GM20000 (cell line): ENCODE measurements around the gene IGSF21.
"Not testable (repeated sequence)": the region's sequence is repeated elsewhere in the genome, so short reads cannot be mapped to it uniquely, and the experiment has no call there.

Experiments used
- DNase-seq: peaks from one replicate; pipeline ENCODE4 v3.0.0; 2012; ENCODE audit warnings: low spot score
- TF ChIP-seq, protein P1 (sequence below): IDR thresholded peaks from 2 replicates; pipeline ENCODE4 v1.5.1; 2012; ENCODE audit warnings: mild to moderate bottlenecking, control low read depth; ENCODE audit errors: extremely low read depth, missing control alignments

The IGSF21 gene

DNA sequence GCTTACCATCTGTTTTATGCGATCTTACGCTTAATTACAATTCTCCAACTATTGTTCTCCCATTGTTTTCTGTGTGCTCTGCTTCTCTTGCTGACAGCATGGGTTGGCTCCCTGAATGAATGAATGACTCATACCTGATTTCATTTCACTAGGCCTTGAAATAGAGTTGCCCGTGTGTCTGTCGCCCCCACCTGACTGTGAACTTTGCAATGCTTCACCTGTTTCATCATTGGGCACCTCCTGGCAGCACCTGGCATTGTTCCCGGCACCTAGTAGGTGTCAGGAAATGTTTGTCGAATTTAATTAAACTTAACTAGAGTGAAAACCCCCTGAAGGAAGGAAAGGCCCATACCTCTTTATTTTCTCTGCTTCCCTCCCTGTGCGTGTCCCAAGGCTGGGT, 252.7 kb downstream of the IGSF21 start:
- TF ChIP-seq, protein P1, sequence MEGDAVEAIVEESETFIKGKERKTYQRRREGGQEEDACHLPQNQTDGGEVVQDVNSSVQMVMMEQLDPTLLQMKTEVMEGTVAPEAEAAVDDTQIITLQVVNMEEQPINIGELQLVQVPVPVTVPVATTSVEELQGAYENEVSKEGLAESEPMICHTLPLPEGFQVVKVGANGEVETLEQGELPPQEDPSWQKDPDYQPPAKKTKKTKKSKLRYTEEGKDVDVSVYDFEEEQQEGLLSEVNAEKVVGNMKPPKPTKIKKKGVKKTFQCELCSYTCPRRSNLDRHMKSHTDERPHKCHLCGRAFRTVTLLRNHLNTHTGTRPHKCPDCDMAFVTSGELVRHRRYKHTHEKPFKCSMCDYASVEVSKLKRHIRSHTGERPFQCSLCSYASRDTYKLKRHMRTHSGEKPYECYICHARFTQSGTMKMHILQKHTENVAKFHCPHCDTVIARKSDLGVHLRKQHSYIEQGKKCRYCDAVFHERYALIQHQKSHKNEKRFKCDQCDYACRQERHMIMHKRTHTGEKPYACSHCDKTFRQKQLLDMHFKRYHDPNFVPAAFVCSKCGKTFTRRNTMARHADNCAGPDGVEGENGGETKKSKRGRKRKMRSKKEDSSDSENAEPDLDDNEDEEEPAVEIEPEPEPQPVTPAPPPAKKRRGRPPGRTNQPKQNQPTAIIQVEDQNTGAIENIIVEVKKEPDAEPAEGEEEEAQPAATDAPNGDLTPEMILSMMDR: no peak
- DNase-seq: no peak

GRCh38 chr1:18362150-18362549, 254.6 kb downstream of the IGSF21 start:
- no peak for DNase-seq
- TF ChIP-seq, protein P1: no peak

GRCh38 chr1:18363436-18363835, 255.8 kb downstream of the IGSF21 start:
- DNase-seq: no peak

DNA sequence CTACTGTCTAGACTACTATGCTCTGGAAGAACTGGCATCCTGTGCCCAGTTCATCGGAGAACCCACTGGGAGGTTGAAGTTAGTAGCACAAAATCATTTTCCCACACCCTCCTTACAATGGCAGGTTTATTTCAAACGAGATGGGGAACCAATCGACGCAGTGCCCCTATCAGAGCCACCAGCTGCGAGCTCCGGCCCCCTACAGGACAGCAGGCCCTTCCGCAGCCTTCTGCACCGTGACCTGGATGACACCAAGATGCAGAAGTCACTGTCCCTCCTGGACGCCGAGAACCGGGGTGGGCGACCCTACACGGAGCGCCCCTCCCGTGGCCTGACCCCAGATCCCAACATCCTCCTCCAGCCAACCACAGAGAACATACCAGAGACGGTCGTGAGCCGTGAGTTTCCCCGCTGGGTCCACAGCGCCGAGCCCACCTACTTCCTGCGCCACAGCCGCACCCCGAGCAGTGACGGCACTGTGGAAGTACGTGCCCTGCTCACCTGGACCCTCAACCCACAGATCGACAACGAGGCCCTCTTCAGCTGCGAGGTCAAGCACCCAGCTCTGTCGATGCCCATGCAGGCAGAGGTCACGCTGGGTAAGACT, 257.6 kb downstream of the IGSF21 start:
- TF ChIP-seq, protein P1: no peak
- DNase-seq: no peak

More at GRCh38 chr1:18363436-18363835, 255.8 kb downstream of the IGSF21 start:
- TF ChIP-seq, protein P1: no peak

- DNase-seq: not testable (repeated sequence)
These were observed 264.9 kb downstream of the IGSF21 start for GRCh38 chr1:18372505-18372904.

- TF ChIP-seq, protein P1: no peak
- no peak for DNase-seq
These were observed 265.6 kb downstream of the IGSF21 start for GRCh38 chr1:18373151-18373550.

- peak; percentile 31 for DNase-seq
These were observed 266.4 kb downstream of the IGSF21 start for GRCh38 chr1:18373882-18374493.

More at GRCh38 chr1:18373882-18374493, 266.4 kb downstream of the IGSF21 start:
- TF ChIP-seq, protein P1: peak; percentile 44
